NOMO-1 (cell line): ENCODE data around the gene P2RY2.
"Not testable (repeated sequence)": the region's sequence is repeated elsewhere in the genome, so short reads cannot be mapped to it uniquely, and the experiment has no call there.

Source experiments
- DNase-seq, 2 experiments: peaks; one replicate each; lab custom pipeline; 2025; ENCODE audit not compliant: unreplicated experiment in 2 of 2; lab: John Stamatoyannopoulos, UW

P2RY2 gene

DNA sequence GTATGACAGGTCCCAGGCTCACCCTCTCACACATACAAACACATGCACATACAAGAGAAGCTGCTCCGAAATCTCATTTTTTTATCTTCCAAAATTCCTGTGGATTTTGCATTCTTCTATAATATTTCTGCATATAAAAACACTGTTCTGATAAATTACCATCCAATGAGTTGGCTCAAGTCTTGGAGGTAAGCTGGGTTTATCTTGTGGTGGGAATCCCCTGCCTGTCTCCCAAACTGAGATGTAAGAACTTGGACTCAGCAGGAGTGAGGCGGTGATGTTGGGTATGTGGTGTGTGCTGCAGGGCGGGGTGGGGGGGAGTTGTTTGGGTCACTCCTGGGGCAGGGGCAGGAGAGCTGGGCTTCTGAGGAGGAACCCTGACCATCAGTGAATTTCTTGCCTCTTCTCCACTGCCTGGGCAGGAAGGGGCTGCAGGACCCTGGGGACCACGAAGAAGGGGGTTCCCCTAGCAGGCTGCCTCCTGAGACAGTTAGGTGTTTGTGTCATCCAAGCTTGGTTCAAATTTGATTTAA, 47.3 kb downstream of the P2RY2 start:
- DNase-seq: no peak

DNA sequence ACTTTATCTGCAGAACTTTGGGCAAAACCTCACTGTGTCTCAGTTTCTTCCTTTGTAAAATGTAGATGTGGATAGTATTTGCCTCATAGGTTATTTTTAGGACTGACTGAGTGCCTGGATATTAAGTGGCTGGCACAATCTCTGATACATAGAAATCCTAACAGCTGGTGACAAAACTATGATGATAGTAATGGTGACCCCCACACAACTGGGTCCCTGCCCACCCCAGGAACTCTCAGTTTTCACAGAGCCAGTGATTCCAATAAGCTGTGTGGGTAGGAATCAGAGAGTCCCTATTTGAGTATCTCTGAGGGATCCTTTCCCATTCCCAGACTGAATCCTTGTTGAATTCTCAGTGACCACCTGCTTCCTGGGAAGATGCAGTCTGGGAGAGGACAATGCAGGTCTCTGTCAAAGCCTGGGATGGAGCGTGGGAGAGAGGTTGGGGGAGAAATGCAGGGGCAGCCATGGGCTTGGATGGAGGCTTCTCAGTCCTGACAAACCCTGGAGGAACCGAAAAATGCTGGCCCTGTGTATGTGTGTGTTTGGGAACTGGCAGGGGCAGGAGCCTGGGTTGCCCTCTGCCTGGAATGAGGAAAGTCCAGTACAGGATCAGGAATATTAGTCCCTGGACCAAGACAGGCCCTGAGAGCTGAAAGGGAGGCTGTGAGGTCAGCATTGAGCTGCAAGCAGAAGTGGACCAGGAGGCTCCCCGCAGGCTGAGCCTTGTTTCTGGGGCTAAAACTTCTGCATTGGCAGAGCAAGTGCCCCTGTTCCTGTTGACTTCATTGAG, 48.0 kb downstream of the P2RY2 start:
- no peak for DNase-seq

DNA sequence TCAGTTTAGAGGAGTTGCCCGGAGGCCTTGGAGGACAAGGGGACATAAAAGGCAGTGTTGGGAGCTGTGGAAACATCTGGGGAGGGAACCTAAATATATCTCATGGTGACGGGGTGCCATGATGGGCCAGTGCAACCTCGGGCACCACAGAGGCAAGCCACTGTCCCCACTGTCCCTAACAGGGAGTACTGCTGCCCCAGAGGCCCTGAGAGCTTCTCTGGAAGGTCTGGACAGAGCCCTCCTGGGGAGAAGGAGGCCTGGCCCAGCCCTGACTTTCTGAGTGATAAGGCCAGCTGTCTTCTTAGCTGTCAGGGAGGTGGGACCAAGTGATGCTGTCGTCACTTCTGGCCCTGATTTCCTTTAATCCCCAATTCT, 48.6 kb downstream of the P2RY2 start:
- no peak for DNase-seq

DNA sequence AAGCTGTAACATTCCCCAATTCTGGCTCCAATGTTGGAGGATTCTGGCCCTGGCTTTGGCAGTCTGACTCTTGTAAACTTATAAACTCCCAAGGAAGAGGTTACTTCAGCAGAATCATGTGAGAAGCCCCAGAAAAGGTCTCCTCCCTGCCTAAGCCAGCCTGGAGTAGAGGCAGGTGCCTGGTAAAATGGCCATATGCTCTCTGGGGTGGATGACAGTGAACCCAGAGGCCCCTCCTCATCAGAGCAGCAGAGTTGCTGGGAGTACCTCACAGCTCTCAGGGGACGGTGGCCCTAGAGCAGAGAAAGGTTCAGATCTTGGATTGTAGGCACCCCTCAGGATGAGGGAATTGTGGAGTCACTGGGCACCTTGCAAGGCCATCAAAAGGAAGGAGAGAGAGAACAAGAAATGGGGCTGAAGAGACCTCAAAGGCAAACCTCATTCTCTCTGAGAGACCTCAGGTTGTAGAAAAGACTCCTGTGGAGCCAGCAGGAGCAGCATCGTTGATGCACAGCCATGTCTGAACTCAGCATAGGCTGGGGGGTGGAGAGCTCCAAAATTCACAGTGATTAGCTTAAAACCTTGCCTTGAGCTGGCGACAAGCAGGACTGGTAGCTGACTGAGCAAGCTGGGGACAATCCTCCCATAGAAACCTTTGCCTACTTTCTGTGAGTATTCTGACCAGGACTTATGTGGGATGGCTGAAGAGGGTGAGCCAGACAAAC, 49.2 kb downstream of the P2RY2 start:
- no peak for DNase-seq

DNA sequence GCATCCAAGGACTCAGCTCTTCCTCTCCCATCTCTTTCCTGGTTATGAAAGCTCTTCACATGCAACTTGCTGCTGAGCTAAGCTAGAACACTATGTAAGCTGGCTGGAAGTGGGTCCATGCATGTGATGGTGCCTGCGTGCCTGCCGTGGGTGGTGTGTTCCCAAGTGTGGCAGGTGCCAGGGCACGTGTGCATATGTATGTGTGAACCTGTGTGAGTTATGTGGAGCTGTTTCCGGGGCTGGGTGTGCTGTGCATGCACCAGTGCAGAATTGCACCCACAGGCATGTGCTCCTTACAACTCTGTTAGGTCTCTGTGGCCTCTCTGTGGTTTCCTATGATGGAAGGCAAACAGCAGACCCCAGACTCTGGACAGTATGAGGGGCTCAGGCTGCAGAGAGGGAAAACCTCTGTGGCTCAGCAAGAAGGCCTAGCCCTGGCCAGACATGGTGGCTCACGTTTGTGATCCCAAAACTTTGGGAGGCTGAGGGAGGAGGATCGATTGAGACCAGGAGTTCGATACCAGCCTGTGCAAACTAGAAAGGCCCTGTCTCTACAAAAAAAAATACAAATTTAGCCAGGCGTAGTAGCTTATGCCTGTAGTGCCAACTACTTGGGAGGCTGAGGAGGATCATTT, 49.9 kb downstream of the P2RY2 start:
- no peak for DNase-seq

DNA sequence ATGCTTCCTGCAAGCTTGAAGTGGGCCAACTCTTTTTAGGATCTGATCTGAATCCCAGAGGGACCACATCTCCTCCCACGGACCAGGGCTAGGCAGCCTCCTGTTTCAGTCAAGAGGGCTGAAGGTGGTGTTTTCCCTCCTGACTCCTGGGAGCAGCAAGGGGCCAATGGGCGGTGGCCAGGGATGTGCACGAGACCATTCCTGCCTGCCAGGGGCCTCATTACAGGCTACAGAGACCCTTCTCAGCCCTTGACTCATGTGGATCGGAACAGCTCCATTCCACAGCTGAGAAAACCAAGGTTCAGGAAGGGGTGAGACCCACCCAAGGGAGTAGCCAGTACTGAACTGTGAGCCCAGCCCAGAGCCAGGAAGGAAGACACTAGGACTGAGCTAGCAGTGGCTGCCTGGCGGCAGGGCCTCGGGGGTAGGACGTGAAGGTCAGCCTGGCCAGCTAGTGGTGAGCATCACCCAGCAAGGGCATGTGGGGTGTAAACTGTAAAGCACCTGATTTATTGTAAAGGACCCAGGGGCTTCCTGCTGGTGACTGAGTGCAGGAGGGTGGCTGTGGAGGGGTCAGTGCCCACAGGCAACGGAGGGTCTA, 50.7 kb downstream of the P2RY2 start:
- no peak for DNase-seq

DNA sequence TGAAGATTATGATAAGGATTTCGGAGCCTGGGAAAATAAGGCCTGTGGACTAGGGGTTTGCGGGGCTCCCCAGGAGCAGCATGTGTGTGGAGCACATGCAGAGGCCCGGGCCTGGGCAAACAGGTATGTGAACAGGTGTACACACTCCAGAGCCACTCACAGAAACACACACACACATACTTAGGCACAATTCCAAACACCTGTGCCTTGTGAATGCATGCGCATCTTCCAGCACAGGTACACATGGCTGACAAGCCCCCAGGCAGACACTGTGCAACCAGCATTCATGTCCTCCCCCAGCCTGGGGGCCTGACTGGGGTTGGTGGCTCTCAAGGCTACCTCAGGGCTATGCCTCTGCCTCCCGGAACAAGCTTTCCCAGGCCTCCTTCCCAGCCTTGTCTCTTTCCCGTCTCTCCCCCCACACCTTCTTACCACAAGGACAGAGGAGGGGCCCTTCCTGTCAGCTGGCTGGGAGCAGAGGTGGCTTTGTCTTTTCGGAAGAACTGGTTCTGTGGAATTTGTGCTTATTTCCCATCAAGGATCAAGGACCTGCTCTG, 51.5 kb downstream of the P2RY2 start:
- no peak for DNase-seq

DNA sequence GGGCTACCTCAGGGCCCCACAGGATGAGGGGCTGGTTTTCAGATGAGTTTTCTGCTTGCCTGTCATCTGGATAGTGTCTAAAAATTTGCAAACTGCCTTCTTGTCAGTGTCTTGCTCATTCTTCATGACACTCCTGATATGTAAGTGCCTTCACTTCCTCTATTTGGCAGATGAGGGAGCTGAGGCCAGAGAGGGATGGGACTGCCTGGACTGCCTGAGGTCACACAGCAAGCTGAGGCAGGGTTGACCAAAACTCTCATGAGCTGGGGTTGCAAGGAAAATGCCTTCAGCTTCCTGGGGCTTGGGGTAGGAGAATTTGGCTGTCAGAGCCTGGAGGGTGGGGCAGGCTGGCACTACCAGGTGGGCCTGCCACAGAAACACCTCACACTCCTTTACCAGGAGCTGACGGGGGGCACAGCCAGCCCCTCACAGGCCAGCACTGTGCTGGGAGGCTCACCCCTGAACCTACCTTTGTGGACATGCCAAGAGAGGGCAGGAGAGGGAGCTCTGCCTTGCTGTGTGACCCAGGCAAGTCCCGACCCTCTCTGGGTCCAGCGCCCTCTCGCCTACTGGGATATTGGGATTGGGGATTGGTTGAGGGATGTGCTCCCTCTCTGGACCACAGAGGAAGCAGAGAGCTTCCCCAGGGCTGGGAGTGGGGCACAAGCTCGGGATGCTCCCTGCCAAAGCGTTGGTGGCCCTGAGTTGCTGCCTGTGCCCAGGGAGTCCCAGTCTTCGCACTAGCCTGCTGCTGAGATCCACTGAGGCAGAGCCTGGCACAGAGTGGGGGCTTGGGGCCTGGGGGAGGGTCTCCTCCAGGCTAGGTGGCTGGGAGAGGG, 52.2 kb downstream of the P2RY2 start:
- peak; percentile 19 to 68 for DNase-seq

DNA sequence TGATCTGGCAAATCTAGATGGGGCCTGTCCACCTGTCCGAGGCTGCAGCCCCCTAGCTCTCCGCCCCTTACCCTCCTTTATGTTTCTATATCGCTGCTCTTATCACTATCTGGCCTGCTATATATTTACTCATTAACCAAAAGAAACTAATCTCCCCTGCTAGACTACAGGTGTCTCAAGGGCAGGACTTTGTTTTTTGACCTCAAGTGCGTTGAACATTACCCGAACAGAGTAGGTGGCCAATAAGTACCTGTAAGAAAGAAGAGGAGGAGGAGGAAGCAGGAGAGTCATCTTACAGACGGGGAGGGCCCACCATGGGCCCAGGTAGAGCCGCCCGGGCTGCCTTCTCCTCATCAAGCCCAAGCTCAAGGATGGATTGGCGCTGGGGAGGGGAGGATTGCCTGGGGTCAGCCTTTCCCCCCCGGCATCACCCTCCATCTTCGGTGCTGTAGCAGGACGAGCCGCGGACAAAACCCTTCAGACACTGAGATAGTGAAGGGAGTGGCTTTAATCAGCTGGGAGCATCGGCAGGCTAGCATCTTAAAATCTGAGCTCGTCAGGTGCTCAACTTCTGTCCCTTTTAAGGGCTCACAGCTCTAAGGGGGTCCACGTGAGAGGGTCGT, 52.9 kb downstream of the P2RY2 start:
- DNase-seq: no peak

DNA sequence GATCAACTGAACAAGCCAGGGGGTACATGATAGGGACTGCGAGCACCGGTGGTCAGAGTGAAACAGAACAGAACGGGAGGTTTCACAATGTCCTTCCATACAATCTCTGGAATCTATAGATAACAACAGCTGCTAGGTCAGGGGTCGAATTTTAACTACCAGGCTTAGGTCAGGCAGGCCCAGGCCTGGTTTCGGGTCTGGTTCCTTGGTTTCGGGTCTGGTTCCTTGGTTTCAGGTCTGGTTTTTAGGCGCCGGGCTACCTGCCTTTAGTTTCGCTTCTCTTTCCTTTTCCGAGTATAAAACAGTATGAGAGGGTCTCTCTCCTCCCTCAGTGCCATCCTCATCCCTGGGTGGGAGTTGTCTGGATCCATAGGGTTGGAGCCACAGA, 53.4 kb downstream of the P2RY2 start:
- DNase-seq: not testable (repeated sequence)

DNA sequence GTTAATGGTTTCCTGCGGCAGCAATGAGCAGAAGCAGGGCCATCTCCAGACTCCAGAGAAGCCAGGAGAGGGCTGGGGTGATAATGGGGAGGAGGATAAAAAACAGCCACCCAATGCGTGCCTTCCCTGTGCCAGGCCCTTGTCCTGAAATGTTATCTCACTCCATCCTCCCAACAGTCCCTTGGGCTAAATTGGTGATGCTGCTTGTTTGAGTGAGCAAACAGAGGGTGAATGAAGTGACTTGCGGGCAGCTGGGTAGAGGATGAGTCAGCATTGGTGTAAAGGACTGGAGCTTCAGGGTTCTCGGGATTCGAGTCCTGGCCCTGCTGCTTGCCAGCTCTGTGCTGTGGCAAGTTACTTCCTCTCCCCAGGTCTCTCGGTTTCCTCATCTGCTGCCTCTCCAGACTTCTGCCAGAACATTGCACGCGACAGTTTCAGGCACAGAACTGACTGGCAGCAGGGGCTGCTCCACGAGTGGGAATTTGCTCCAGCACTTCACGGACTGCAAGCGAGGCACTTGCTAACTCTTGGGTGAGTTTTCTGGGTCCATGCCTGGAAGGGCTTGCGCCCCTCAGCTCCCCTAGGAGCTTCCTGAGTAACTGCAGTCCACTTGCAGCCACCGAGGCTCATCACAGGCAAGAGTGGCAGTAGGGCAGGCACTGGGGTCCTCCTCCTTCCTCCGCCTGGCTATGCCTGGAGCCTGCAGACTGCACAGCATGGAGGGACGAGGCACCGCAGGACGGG, 54.0 kb downstream of the P2RY2 start, which contains the start of gene P2RY6:
TSS of gene P2RY6 (plus strand) at position 403 of the 744 bp plus-strand sequence. CDS start 24,181 bp downstream, outside the sequence.
- peak; percentile 80 to 89 for DNase-seq

DNA sequence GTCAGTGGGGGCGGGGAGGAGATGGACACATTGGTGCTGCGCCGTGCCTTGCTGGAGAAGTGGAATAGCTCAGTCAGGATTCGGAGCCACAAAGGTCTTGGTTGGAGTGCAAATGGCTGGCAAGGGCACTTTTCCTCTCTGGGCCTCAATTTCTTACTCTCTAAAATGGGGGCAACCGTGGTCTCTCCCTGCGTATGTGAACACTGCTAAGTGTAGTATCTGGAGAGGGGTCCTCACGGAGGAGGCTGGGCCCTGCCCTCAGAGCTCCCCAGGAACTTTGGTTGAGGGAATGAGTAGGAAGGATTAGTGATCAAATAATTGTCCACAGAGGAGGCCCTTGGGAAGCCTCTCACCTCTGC, 54.6 kb downstream of the P2RY2 start:
- no peak for DNase-seq

DNA sequence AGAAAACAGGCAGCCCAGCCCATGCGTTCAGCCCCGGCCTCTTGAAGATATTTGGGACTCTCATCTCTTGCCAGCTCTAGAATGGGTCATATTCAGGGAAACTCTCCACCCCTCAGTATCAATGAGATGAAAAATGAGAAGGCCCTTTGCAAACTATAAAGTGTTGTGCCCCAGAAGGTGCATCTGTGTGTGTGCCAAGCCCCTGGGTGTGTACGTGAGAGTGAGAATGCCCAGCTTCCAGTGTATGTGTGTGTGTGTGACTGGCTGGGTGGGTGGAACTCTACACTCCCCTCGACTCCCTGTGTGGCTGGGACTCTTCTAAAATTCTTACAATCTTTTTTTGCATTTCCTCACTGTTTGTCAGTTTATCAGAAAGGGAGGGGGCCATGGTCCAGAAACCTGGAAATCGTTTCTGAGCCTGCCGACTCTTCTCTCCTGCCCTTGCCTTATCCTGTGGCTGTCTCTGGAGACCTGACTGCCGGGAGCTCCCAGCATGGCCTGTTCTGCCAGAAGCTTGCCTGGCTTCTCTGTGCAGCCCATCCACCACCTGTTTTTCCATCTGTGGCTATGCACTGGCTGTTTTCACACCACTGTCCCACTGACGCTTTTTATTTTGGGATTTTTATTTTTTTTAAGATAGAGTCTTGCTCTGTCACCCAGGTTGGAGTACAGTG, 55.3 kb downstream of the P2RY2 start:
- DNase-seq: no peak

DNA sequence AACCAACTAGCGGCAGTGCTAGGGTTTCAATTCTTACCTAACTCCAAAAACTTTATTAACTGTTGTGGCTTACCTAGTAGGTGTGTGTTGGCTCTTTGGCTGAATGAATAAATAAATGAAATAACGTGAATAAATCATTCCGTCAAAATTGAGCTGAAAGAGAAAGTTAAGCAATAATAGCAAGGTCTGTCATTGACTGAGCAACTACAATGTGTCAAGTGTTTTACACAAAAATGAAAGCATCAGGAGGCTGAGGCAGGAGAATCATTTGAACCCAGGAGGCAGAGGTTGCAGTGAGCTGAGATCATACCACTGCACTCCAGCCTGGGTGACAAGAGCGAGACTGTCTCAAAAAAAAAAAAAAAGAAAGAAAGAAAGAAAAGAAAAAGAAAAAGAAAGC, 56.1 kb downstream of the P2RY2 start:
- peak in 1 of 2 experiments; percentile 24 for DNase-seq

DNA sequence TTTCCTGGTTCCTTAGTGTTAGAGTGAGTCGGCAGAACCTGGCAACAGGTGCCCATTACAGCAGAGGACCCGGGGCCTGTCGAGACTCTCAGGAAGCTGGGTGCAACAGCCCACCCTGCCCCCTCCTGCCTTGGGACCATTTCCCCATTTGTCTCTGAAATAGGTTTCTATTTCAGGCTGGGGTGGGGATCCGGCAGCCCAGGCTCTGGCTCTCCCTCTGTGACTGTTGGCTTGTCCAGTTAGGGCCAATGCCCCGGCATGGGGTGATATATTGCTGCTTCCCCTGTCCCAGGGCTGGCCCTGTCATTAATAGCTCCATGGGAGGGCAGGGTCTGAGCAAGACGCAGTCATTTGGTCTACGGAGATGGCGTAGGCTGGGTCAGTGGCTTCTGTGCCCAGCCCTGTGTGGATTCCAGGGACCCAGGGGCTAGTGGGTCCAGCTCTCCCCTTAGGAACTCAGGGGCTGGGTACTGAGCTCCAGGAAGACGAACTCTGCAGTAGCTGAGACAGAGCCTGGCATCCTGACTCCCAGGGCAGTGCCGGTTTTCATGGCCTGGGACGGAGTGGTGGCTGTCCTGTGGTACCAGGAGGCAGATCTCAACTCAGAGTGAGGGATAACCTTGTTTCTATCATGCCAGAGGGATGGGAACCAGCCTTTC, 56.8 kb downstream of the P2RY2 start:
- DNase-seq: peak; percentile 59 to 74

DNA sequence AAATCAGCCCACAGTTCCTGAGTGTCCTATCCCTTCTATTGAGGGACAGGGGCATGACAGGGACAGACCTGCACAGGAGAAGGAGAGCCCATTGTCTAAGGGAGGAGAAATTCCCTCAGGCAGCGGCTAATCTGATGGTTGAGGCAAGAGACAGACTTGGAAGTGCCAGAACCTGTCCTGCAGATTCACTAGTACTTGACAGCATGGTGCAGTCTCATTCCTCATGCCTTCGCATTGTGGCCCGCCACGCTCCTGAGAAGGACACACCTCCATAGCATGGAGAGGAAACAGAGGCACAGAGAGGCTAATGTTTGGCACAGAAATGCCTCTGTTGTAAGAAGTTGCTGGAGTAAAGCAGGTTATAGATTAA, 57.3 kb downstream of the P2RY2 start:
- DNase-seq: no peak

DNA sequence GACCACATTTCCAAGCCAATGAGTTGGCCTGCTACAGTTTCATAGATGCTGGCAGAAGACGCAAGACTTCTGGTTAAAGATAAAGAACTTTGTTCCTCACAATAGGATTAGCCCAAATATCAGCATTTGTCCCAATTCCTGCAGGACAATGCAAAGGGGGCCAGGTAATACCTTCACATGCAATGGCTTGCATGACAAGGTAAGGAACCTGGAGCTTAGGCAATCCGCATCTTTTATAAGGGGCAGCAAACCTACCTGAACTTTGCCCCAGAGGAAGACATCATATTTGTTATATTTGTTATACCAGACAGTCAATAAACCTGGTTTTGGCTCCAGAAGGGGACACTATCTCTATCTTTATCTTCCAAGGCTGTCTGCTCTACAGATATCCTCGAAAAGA, 59.4 kb downstream of the P2RY2 start:
- no peak for DNase-seq

DNA sequence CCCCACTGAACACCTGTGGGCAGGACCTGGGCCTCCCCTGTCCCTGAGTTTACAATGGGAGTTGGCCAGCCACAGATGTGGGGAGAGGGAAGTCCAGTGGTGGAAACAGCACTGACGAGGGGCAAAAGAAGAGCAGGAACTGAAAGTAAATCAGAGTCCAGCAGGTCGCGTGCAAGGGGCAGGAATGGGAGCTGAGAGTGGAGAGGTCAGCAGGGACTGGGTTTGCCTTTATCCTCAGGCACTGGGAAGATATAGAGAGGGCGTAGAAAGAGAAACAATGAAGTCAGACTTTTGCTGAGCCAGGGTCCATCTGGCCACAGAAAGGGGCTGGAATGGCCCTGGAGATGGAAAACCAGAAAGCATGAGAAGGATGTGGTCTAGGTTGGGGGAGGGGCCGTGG, 62.5 kb downstream of the P2RY2 start:
- peak; percentile 5 to 27 for DNase-seq
